Stimulated activated CD4-positive, alpha-beta T cell treated with anti-CD3 and anti-CD28 coated beads, Interleukin-2, amount 100 ng/mL, for 48 hours (primary cell): ENCODE data around the gene ZBTB43.

Source experiments
- DNase-seq, 2 donors: peaks; one replicate each; pipeline ENCODE4 v3.0.0-alpha.2; 2020

Gene ZBTB43

GRCh38 chr9:126832440-126832839 lies 27.6 kb downstream of the ZBTB43 start:
- DNase-seq = no peak

- DNase-seq = no peak
Observed at GRCh38 chr9:126833020-126833419, 28.2 kb downstream of the ZBTB43 start.

GRCh38 chr9:126833710-126834345 lies 29.0 kb downstream of the ZBTB43 start:
- no peak for DNase-seq

- DNase-seq = no peak
Observed at GRCh38 chr9:126834672-126835071, 29.8 kb downstream of the ZBTB43 start.

- DNase-seq = no peak
Observed at GRCh38 chr9:126836216-126836615, 31.4 kb downstream of the ZBTB43 start.

- DNase-seq = no peak
Observed at GRCh38 chr9:126838055-126838811, 33.4 kb downstream of the ZBTB43 start.

GRCh38 chr9:126838895-126839294 lies 34.1 kb downstream of the ZBTB43 start:
- no peak for DNase-seq

- DNase-seq = no peak
Observed at GRCh38 chr9:126839301-126839700, 34.5 kb downstream of the ZBTB43 start.

- no peak for DNase-seq
Observed at GRCh38 chr9:126842220-126842842, 37.5 kb downstream of the ZBTB43 start.

- no peak for DNase-seq
Observed at GRCh38 chr9:126842977-126843799, 38.3 kb downstream of the ZBTB43 start.

- DNase-seq = no peak
Observed at GRCh38 chr9:126844085-126844484, 39.2 kb downstream of the ZBTB43 start.

- no peak for DNase-seq
Observed at GRCh38 chr9:126847051-126847450, 42.2 kb downstream of the ZBTB43 start.

- no peak for DNase-seq
Observed at GRCh38 chr9:126849591-126850225, 44.9 kb downstream of the ZBTB43 start.

GRCh38 chr9:126851286-126851880 lies 46.5 kb downstream of the ZBTB43 start:
- DNase-seq = no peak

GRCh38 chr9:126852086-126852688 lies 47.3 kb downstream of the ZBTB43 start:
- DNase-seq = no peak

- no peak for DNase-seq
Observed at GRCh38 chr9:126853667-126854066, 48.8 kb downstream of the ZBTB43 start.

- DNase-seq = no peak
Observed at GRCh38 chr9:126854734-126855133, 49.9 kb downstream of the ZBTB43 start.

- DNase-seq = no peak
Observed at GRCh38 chr9:126856326-126856877, 51.6 kb downstream of the ZBTB43 start.

- DNase-seq = no peak
Observed at GRCh38 chr9:126857261-126857960, 52.6 kb downstream of the ZBTB43 start.

- DNase-seq = no peak
Observed at GRCh38 chr9:126859111-126859510, 54.3 kb downstream of the ZBTB43 start.
